ENCODE results near the gene OFD1.

The OFD1 gene

GRCh38 chrX:13797512-13797911, 63.0 kb downstream of the OFD1 start:
- no peak for DNase-seq

- DNase-seq, result no peak
Observed at GRCh38 chrX:13798184-13798583, 63.6 kb downstream of the OFD1 start.

- no peak for DNase-seq
Observed at GRCh38 chrX:13803116-13803515, 68.6 kb downstream of the OFD1 start.

- DNase-seq, result no peak
Observed at GRCh38 chrX:13805241-13805640, 70.7 kb downstream of the OFD1 start.

GRCh38 chrX:13808293-13808692, 73.7 kb downstream of the OFD1 start:
- DNase-seq, result no peak

GRCh38 chrX:13808865-13809264, 74.3 kb downstream of the OFD1 start:
- DNase-seq, result no peak

GRCh38 chrX:13815664-13816063, 81.1 kb downstream of the OFD1 start:
- DNase-seq, result no peak

GRCh38 chrX:13816176-13816575, 81.6 kb downstream of the OFD1 start:
- DNase-seq, result no peak

- no peak for DNase-seq
Observed at GRCh38 chrX:13816643-13817627, 82.4 kb downstream of the OFD1 start, which contains the start of gene GPM6B. TSS of gene GPM6B (minus strand) at chrX:13817093. CDS start at chrX:13816904, 189 bp downstream.
